ENCODE results near the gene INAFM2.

Gene INAFM2

GRCh38 chr15:40323239-40323952 lies at the start of gene INAFM2:
TSS of gene INAFM2 (plus strand) at chr15:40323692. CDS start at chr15:40324056, 364 bp downstream.
- no peak for FAIRE-seq

- FAIRE-seq: no peak
Observed at GRCh38 chr15:40274350-40275274, 48.9 kb upstream of the INAFM2 start.

- FAIRE-seq: no peak
Observed at GRCh38 chr15:40275523-40275922, 48.0 kb upstream of the INAFM2 start.

GRCh38 chr15:40275954-40276353 lies 47.5 kb upstream of the INAFM2 start:
- no peak for FAIRE-seq

- FAIRE-seq: no peak
Observed at GRCh38 chr15:40276927-40277326, 46.6 kb upstream of the INAFM2 start.

GRCh38 chr15:40277471-40277870 lies 46.0 kb upstream of the INAFM2 start:
- FAIRE-seq: no peak

- FAIRE-seq: no peak
Observed at GRCh38 chr15:40278026-40278425, 45.5 kb upstream of the INAFM2 start.

GRCh38 chr15:40279437-40280141 lies 43.9 kb upstream of the INAFM2 start:
- no peak for FAIRE-seq

GRCh38 chr15:40280260-40281056 lies 43.0 kb upstream of the INAFM2 start:
- no peak for FAIRE-seq

- no peak for FAIRE-seq
Observed at GRCh38 chr15:40281057-40281800, 42.3 kb upstream of the INAFM2 start.

- FAIRE-seq: no peak
Observed at GRCh38 chr15:40281801-40282146, 41.7 kb upstream of the INAFM2 start.

GRCh38 chr15:40282147-40282868 lies 41.2 kb upstream of the INAFM2 start:
- FAIRE-seq: no peak

- FAIRE-seq: no peak
Observed at GRCh38 chr15:40282869-40283614, 40.5 kb upstream of the INAFM2 start, which contains the start of gene ANKRD63. TSS of gene ANKRD63 (minus strand) at chr15:40283064. CDS start at chr15:40282586, 478 bp downstream.

- no peak for FAIRE-seq
Observed at GRCh38 chr15:40283615-40284300, 39.7 kb upstream of the INAFM2 start.

- no peak for FAIRE-seq
Observed at GRCh38 chr15:40285151-40285550, 38.3 kb upstream of the INAFM2 start.

GRCh38 chr15:40285554-40286011 lies 37.9 kb upstream of the INAFM2 start:
- FAIRE-seq: no peak

GRCh38 chr15:40286061-40286532 lies 37.4 kb upstream of the INAFM2 start:
- no peak for FAIRE-seq

- no peak for FAIRE-seq
Observed at GRCh38 chr15:40286794-40287193, 36.7 kb upstream of the INAFM2 start.

- FAIRE-seq: no peak
Observed at GRCh38 chr15:40287505-40287904, 36.0 kb upstream of the INAFM2 start.

Data from colon (tissue), 2 donors.